Prostate gland (tissue), 2 donors: ENCODE results near the gene RPA4. TPM values are rescaled to one million over a fixed set of nuclear protein-coding genes. Genes with fewer than 3 reads are reported as not detected.

ENCODE experiments used
- DNase-seq: peaks from one replicate; pipeline ENCODE4 v3.0.0-alpha.2; 2019; ENCODE audit warnings: low spot score
- H3K27ac ChIP-seq, 2 donors: fragments of 200-600 bp; sonication (generic); 2 replicates each; pipeline ENCODE4 v1.5.1; 2017 to 2019
- H3K27me3 ChIP-seq: fragments of 200-600 bp; sonication (generic); replicated peaks from 2 replicates; pipeline ENCODE4 v1.5.1; 2019; ENCODE audit not compliant: insufficient read depth
- H3K36me3 ChIP-seq, 2 donors: fragments of 200-600 bp; sonication (generic); 1 replicate in 1 of 2; 2 replicates in 1 of 2; pipeline versions ENCODE4 v1.5.1 to v1.8.1; 2017 to 2019
- H3K4me1 ChIP-seq: fragments of 200-600 bp; sonication (generic); replicated peaks from 2 replicates; pipeline ENCODE4 v1.5.1; 2019
- H3K4me3 ChIP-seq, 2 donors: fragments of 200-600 bp; sonication (generic); 2 replicates each; pipeline ENCODE4 v1.5.1; 2017 to 2019
- H3K9me3 ChIP-seq: fragments of 200-600 bp; sonication (generic); 2 replicates; pipeline ENCODE4 v1.5.1; 2017
- POLR2A ChIP-seq: fragments of 450-650 bp; IDR thresholded peaks from one replicate; pipeline ENCODE4 v1.6.1; 2016; ENCODE audit warnings: antibody characterized with exemption, mild to moderate bottlenecking
- POLR2AphosphoS5 ChIP-seq: sonication (generic); formaldehyde crosslinking; IDR thresholded peaks from one replicate; pipeline ENCODE4 v1.6.1; 2017; ENCODE audit warnings: antibody characterized with exemption
- intact Hi-C: fragments of 100-400 bp; cut with DNase I; formaldehyde crosslinking; loops from one replicate; pipeline ENCODE4 v1.14.2; 2022
- total RNA-seq, 2 donors: library from RNA; depleted of rRNA; stranded (reverse); fragments of >200 nt; gene quantifications; one replicate each; pipeline ENCODE4 v1.1.0, GENCODE V29; 2016
- TF ChIP-seq, protein P1 (sequence below), 4 experiments: fragments of 200-600 bp in 2 of 4; fragments of 450-650 bp in 2 of 4; sonication (generic) in 2 of 4; IDR thresholded peaks; 1 replicate in 3 of 4; 2 replicates in 1 of 4; pipeline ENCODE4 v1.5.1; 2016 to 2019; ENCODE audit warnings: antibody characterized with exemption in 4 of 4, mild to moderate bottlenecking in 2 of 4, moderate library complexity in 2 of 4

Gene RPA4
- total RNA-seq, 2 donors from 2014 or later = 0.82 to 1.8 TPM

DNA sequence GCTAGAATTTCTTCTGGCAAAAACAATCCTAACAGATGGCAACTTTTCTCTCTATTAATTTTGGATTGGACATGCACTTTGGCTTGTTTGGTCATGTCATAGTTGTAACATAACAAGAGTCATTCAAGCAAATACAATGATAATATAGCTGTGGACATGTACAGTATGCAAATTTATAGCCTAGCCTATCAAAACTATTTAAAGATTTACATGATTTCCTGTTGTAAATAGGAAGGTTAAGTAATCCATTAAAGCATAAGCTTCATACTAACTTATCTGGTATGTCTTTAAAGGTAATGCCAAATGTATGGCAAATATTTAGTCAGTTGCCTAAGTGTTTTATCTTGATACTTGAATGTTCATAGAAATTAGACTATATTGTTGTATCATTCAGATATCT is 45.3 kb downstream of the RPA4 start:
- Histone ChIP-seq H3K4me3 (no peak overlapping the region), H3K4me1 (no peaks in the 10 kb centered on the region), H3K9me3 (no peaks in the 10 kb centered on the region), H3K27ac (no peak overlapping the region), H3K27me3 (no peaks in the 10 kb centered on the region), H3K36me3 (no peaks in the 10 kb centered on the region)
- no peak for DNase-seq
- TF ChIP-seq POLR2AphosphoS5 (no peak), POLR2A (no peak)
- TF ChIP-seq, protein P1, sequence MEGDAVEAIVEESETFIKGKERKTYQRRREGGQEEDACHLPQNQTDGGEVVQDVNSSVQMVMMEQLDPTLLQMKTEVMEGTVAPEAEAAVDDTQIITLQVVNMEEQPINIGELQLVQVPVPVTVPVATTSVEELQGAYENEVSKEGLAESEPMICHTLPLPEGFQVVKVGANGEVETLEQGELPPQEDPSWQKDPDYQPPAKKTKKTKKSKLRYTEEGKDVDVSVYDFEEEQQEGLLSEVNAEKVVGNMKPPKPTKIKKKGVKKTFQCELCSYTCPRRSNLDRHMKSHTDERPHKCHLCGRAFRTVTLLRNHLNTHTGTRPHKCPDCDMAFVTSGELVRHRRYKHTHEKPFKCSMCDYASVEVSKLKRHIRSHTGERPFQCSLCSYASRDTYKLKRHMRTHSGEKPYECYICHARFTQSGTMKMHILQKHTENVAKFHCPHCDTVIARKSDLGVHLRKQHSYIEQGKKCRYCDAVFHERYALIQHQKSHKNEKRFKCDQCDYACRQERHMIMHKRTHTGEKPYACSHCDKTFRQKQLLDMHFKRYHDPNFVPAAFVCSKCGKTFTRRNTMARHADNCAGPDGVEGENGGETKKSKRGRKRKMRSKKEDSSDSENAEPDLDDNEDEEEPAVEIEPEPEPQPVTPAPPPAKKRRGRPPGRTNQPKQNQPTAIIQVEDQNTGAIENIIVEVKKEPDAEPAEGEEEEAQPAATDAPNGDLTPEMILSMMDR (IDR thresholded peaks at IDR 0.05) = no peak
- intact Hi-C loops = no loop called here

Other genes starting within 250 kb of the RPA4 start
- gene DIAPH2, start 199.1 kb upstream of the RPA4 start, total RNA-seq = 10 to 100 TPM in 1 of 2 donors, 1 to 10 TPM in 1; 8.1 to 44.8 TPM